ENCODE results near the gene PATL1.

GRCh38 chr11:59615637-59616395 is 53.0 kb downstream of the PATL1 start, which contains the start of gene OSBP:
- TF ChIP-seq PATZ1 (CRISPR knock-in tag; IDR thresholded peaks at IDR 0.05; ENCODE audit: borderline replicate concordance), result no peak
- TF ChIP-seq ZNF565 (CRISPR knock-in tag; conservative IDR thresholded peaks at IDR 0.05; ENCODE audit: low read depth), result no peak
- no peak for TF ChIP-seq SNAI2 (CRISPR knock-in tag; IDR thresholded peaks at IDR 0.05)
- TF ChIP-seq ZFP3 (CRISPR knock-in tag; IDR thresholded peaks at IDR 0.05), result no peak
- TF ChIP-seq POU6F1 (CRISPR knock-in tag; IDR thresholded peaks at IDR 0.05; ENCODE audit: borderline replicate concordance, low read depth), result no peak
- TF ChIP-seq ZNF70 (CRISPR knock-in tag; IDR thresholded peaks at IDR 0.05), result no peak
- TF ChIP-seq ZFP30 (CRISPR knock-in tag; IDR thresholded peaks at IDR 0.05), result no peak
- no peak for TF ChIP-seq ZC3H10 (CRISPR knock-in tag; IDR thresholded peaks at IDR 0.05)
